ENCODE measurements around the gene CHRNB4.

DNA sequence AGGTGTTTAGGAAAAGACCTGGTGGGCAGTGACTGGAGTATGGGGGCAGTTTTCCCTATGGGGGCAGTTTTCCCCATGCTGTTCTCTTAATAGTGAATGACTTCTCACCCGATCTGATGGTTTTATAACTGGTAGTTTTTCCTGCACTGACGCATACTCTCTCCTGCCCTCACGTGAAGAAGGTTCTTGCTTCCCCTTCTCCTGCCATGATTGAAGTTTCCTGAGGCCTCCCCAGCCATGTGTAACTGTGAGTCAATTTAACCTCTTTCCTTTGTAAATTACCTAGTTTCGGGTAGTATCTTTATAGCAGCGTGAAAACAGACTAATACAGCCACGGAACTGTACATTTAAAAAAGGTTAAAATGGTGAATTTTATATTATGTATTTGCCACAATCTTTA is 25.0 kb upstream of the CHRNB4 start:
- no peak for TF ChIP-seq CTCF (IDR thresholded peaks at IDR 0.05; ENCODE audit: low read depth, low read length, missing input control)
- TF ChIP-seq HNF4G (IDR thresholded peaks at IDR 0.05), result no peak
- no peak for TF ChIP-seq SP1 (IDR thresholded peaks at IDR 0.05)
- TF ChIP-seq RAD21 (IDR thresholded peaks at IDR 0.05), result no peak
- TF ChIP-seq, protein P1, sequence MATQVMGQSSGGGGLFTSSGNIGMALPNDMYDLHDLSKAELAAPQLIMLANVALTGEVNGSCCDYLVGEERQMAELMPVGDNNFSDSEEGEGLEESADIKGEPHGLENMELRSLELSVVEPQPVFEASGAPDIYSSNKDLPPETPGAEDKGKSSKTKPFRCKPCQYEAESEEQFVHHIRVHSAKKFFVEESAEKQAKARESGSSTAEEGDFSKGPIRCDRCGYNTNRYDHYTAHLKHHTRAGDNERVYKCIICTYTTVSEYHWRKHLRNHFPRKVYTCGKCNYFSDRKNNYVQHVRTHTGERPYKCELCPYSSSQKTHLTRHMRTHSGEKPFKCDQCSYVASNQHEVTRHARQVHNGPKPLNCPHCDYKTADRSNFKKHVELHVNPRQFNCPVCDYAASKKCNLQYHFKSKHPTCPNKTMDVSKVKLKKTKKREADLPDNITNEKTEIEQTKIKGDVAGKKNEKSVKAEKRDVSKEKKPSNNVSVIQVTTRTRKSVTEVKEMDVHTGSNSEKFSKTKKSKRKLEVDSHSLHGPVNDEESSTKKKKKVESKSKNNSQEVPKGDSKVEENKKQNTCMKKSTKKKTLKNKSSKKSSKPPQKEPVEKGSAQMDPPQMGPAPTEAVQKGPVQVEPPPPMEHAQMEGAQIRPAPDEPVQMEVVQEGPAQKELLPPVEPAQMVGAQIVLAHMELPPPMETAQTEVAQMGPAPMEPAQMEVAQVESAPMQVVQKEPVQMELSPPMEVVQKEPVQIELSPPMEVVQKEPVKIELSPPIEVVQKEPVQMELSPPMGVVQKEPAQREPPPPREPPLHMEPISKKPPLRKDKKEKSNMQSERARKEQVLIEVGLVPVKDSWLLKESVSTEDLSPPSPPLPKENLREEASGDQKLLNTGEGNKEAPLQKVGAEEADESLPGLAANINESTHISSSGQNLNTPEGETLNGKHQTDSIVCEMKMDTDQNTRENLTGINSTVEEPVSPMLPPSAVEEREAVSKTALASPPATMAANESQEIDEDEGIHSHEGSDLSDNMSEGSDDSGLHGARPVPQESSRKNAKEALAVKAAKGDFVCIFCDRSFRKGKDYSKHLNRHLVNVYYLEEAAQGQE (IDR thresholded peaks at IDR 0.05), result no peak
- TF ChIP-seq, protein P2, sequence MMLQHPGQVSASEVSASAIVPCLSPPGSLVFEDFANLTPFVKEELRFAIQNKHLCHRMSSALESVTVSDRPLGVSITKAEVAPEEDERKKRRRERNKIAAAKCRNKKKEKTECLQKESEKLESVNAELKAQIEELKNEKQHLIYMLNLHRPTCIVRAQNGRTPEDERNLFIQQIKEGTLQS (IDR thresholded peaks at IDR 0.05), result no peak
- no peak for TF ChIP-seq FOXA1 (IDR thresholded peaks at IDR 0.05)
- TF ChIP-seq, protein P3, sequence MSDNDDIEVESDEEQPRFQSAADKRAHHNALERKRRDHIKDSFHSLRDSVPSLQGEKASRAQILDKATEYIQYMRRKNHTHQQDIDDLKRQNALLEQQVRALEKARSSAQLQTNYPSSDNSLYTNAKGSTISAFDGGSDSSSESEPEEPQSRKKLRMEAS (IDR thresholded peaks at IDR 0.05), result no peak
- no peak for TF ChIP-seq YY1 (IDR thresholded peaks at IDR 0.05)
- no peak for TF ChIP-seq JUND (IDR thresholded peaks at IDR 0.05)
